Measurements from ENCODE around the gene P2RX2. TPM values are rescaled to one million over a fixed set of nuclear protein-coding genes. Genes with fewer than 3 reads are reported as not detected.
A peak's percentile ranks its signal among the peaks of the same experiment; 100 is the strongest.

P2RX2 gene
- total RNA-seq, 2 donors from 2014 or later = 0.32 to 8.2 TPM

GRCh38 chr12:132620899-132621656, 2.5 kb downstream of the P2RX2 start:
- Histone ChIP-seq H3K27me3 (replicated peaks; ENCODE audit: insufficient read depth) (no peaks in the 10 kb centered on the region), H3K4me3 (no peak overlapping the region), H3K9me3 (no peaks in the 10 kb centered on the region), H3K4me1 (replicated peaks) (no peaks in the 10 kb centered on the region), H3K27ac (no peak overlapping the region), H3K36me3 (no peaks in the 10 kb centered on the region)
- intact Hi-C loops (cut with DNase I) = no loop called here
- 80% methylated on average over 22 of the region's 28 CpGs for whole genome bisulfite sequencing
- DNase-seq (ENCODE audit: low spot score) = no peak
- TF ChIP-seq, protein P1, sequence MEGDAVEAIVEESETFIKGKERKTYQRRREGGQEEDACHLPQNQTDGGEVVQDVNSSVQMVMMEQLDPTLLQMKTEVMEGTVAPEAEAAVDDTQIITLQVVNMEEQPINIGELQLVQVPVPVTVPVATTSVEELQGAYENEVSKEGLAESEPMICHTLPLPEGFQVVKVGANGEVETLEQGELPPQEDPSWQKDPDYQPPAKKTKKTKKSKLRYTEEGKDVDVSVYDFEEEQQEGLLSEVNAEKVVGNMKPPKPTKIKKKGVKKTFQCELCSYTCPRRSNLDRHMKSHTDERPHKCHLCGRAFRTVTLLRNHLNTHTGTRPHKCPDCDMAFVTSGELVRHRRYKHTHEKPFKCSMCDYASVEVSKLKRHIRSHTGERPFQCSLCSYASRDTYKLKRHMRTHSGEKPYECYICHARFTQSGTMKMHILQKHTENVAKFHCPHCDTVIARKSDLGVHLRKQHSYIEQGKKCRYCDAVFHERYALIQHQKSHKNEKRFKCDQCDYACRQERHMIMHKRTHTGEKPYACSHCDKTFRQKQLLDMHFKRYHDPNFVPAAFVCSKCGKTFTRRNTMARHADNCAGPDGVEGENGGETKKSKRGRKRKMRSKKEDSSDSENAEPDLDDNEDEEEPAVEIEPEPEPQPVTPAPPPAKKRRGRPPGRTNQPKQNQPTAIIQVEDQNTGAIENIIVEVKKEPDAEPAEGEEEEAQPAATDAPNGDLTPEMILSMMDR (IDR thresholded peaks at IDR 0.05) = no peak
- no peak for TF ChIP-seq POLR2AphosphoS5 (IDR thresholded peaks at IDR 0.05)
- no peak for TF ChIP-seq POLR2A (IDR thresholded peaks at IDR 0.05)

GRCh38 chr12:132621657-132622435, 3.3 kb downstream of the P2RX2 start:
- no peak overlapping the region for H3K4me3 ChIP-seq
- WGBS = 85% methylated on average over 20 of the region's 21 CpGs
- TF ChIP-seq POLR2A (IDR thresholded peaks at IDR 0.05) (no peak), POLR2AphosphoS5 (IDR thresholded peaks at IDR 0.05) (no peak)
- TF ChIP-seq, protein P1 (IDR thresholded peaks at IDR 0.05) = no peak
- H3K27ac ChIP-seq = peak overlapping the region in 1 of 2 donors; percentile 6
- no peaks in the 10 kb centered on the region for H3K4me1 ChIP-seq (replicated peaks)
- intact Hi-C loops (cut with DNase I) = no loop called here
- no peaks in the 10 kb centered on the region for H3K27me3 ChIP-seq (replicated peaks; ENCODE audit: insufficient read depth)
- DNase-seq (ENCODE audit: low spot score) = no peak
- H3K36me3 ChIP-seq = no peaks in the 10 kb centered on the region
- no peaks in the 10 kb centered on the region for H3K9me3 ChIP-seq

DNA sequence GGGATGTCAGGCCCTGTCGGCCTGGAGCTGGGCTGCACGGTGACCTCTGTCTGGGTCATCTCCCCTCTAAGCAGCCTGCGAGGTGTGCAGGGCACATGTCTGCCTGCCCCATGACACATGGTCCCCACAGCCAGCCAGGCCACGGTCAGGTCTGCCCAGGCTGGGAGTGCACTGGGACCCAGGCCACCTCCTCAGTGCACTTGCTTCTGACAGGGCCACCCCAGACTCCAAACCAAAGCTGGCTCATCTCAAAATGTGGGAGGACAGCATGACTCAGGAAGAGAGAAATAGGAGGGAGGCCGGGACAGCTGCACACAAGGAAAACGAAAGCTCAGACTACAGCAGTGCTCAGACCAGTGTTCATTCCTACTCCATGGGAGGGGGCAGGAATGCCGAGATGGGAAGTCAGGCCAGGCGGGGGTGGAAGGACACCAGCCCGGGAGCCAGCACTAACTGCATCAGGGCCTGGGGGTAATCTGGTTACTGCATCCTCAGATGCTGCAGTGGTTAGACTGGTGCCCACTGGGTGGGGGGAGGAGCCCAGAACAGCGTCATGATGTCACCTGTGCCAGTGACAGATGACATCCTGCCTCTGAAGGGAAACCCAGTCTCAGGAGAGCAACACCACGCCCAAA, 4.0 kb downstream of the P2RX2 start:
- Histone ChIP-seq H3K4me3 (no peak overlapping the region), H3K27ac (peak overlapping the region in 1 of 2 donors; percentile 6)

DNA sequence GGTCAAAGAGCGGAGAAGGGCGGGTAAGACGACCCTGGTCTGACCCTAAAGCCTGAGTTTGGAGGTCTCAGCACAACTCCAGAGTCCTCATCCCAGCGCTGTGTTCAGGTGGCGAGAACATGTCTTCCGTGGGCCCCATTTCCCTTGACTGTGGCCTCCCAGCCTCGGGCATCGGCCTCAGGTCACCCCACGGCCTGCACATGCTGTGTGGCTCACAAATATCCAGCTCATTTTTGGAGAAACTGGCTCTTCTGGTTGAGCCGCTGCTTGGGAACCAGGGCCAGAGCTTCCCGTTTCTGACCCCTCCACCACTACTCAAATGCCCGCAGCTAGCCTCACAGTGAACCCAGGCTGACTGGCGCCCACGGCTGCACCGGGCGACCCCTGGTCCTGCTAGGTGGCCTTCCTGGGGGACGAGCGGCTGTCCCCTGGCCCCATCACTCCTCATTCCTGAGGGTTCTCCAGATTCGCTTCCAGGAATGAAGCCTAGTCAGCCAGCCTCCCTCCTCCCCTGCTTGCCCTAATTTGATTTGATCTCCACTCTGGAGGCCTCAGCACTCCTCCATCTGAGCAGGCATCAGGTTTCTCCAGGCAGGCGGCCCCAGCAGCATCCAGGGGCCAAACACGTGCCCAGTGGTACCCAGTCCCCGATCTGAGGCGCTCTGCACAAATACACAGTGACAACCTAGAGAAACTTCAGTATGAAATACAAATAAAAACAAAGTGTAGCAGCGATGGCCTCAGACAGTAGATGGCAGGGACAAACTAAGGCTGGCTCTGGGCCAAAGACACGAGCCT, 4.7 kb downstream of the P2RX2 start:
- Histone ChIP-seq H3K36me3 (no peaks in the 10 kb centered on the region), H3K27me3 (replicated peaks; ENCODE audit: insufficient read depth) (no peaks in the 10 kb centered on the region), H3K4me3 (no peak overlapping the region), H3K4me1 (replicated peaks) (no peaks in the 10 kb centered on the region), H3K9me3 (no peaks in the 10 kb centered on the region), H3K27ac (peak overlapping the region in 1 of 2 donors; percentile 6)
- TF ChIP-seq POLR2AphosphoS5 (IDR thresholded peaks at IDR 0.05) (no peak), POLR2A (IDR thresholded peaks at IDR 0.05) (no peak)
- TF ChIP-seq, protein P1 (IDR thresholded peaks at IDR 0.05) = no peak
- no peak for DNase-seq (ENCODE audit: low spot score)
- 52% methylated on average over 24 of the region's 25 CpGs for WGBS
- intact Hi-C loops (cut with DNase I) = no loop called here

More for the DNA sequence above, 4.0 kb downstream of the P2RX2 start:
- intact Hi-C loops (cut with DNase I) = no loop called here
- H3K9me3 ChIP-seq = no peaks in the 10 kb centered on the region
- TF ChIP-seq POLR2A (IDR thresholded peaks at IDR 0.05) = no peak
- TF ChIP-seq POLR2AphosphoS5 (IDR thresholded peaks at IDR 0.05) = peak; percentile 22
- TF ChIP-seq, protein P1 (IDR thresholded peaks at IDR 0.05) = no peak
- 32% methylated on average over 11 of the region's 11 CpGs for WGBS
- no peak for DNase-seq (ENCODE audit: low spot score)
- no peaks in the 10 kb centered on the region for H3K27me3 ChIP-seq (replicated peaks; ENCODE audit: insufficient read depth)
- no peaks in the 10 kb centered on the region for H3K4me1 ChIP-seq (replicated peaks)
- H3K36me3 ChIP-seq = no peaks in the 10 kb centered on the region
